H1 (cell line): ENCODE measurements around the gene PAGE1. TPM values are rescaled to one million over a fixed set of nuclear protein-coding genes. Genes with fewer than 3 reads are reported as not detected.

ENCODE experiments used
- CTCF ChIA-PET: fragments of 300-600 bp; sonication (Branson Sonifier 250); formaldehyde crosslinking; loops from one replicate; lab custom pipeline; 2021; ENCODE audit not compliant: partially characterized antibody; lab: Charles Lee
- POLR2A ChIA-PET: fragments of 300-600 bp; sonication (Branson Sonifier 250); formaldehyde crosslinking; loops from one replicate; lab custom pipeline; 2021; ENCODE audit warnings: inconsistent platforms; ENCODE audit not compliant: partially characterized antibody; lab: Charles Lee
- DNase-seq, 2 experiments: peaks; one replicate each; pipeline versions ENCODE4 v3.0.0 to v3.0.0-alpha.2; 2010 to 2022; ENCODE audit warnings: low spot score in 2 of 2, low read depth in 1 of 2, mixed read lengths in 1 of 2
- FAIRE-seq: peaks from 2 replicates; lab custom pipeline; 2011; peaks lifted over from hg19 to GRCh38; lab: Jason Lieb, UNC
- H2AFZ ChIP-seq: 2 replicates; pipeline ENCODE4 v1.8.1; 2012; ENCODE audit warnings: low read length, inconsistent platforms
- H2AK5ac ChIP-seq: 2 replicates; pipeline ENCODE4 v1.6.1; 2013; ENCODE audit warnings: low read depth, low read length
- H2BK120ac ChIP-seq: replicated peaks from 2 replicates; pipeline ENCODE3; 2013; ENCODE audit warnings: low read depth, low read length, inconsistent platforms
- H2BK12ac ChIP-seq: 2 replicates; pipeline ENCODE4 v1.6.1; 2013; ENCODE audit warnings: low read depth, low read length
- H2BK15ac ChIP-seq: 2 replicates; pipeline ENCODE4 v1.6.1; 2013; ENCODE audit warnings: low read length
- H2BK20ac ChIP-seq: 2 replicates; pipeline ENCODE4 v1.6.1; 2013; ENCODE audit warnings: low read length
- H2BK5ac ChIP-seq: 2 replicates; pipeline ENCODE4 v1.6.1; 2013; ENCODE audit warnings: low read depth, low read length
- H3K14ac ChIP-seq: 2 replicates; pipeline ENCODE4 v1.6.1; 2013; ENCODE audit warnings: inconsistent platforms; ENCODE audit not compliant: insufficient read length
- H3K18ac ChIP-seq: 2 replicates; pipeline ENCODE4 v1.6.1; 2013; ENCODE audit warnings: low read length; ENCODE audit errors: extremely low read depth
- H3K23ac ChIP-seq: 2 replicates; pipeline ENCODE4 v1.6.1; 2013; ENCODE audit warnings: inconsistent platforms; ENCODE audit not compliant: insufficient read length
- H3K23me2 ChIP-seq: 2 replicates; pipeline ENCODE4 v1.6.1; 2013; ENCODE audit warnings: low read depth, low read length
- H3K27ac ChIP-seq: 2 replicates; pipeline ENCODE4 v1.6.1; 2011; ENCODE audit warnings: low read depth, low read length, inconsistent platforms
- H3K27me3 ChIP-seq, 4 experiments: replicated peaks in 1 of 4; 1 replicate in 1 of 4; 2 replicates in 3 of 4; pipeline versions ENCODE4 v1.6.1 to v1.8.1; 2011 to 2013; ENCODE audit warnings: low read length in 3 of 4, mild to moderate bottlenecking in 3 of 4, inconsistent platforms in 2 of 4, mixed read lengths in 2 of 4, moderate library complexity in 1 of 4; ENCODE audit not compliant: control insufficient read depth in 3 of 4, insufficient read depth in 3 of 4; ENCODE audit errors: extremely low read depth in 1 of 4
- H3K36me3 ChIP-seq, 4 experiments: 2 replicates each; pipeline versions ENCODE4 v1.6.1 to v1.8.1; 2011 to 2013; ENCODE audit warnings: mild to moderate bottlenecking in 4 of 4, low read length in 3 of 4, moderate library complexity in 2 of 4, control low read depth in 1 of 4, inconsistent platforms in 1 of 4; ENCODE audit not compliant: insufficient read depth in 4 of 4, control insufficient read depth in 2 of 4
- H3K4ac ChIP-seq: replicated peaks from 2 replicates; pipeline ENCODE3; 2013; ENCODE audit warnings: low read length, low read depth, mixed read lengths, inconsistent platforms; ENCODE audit not compliant: insufficient read length
- H3K4me1 ChIP-seq, 4 experiments: replicated peaks in 1 of 4; 1 replicate in 1 of 4; 2 replicates in 3 of 4; pipeline versions ENCODE4 v1.6.1 to v1.8.1; 2011 to 2013; ENCODE audit warnings: low read length in 3 of 4, inconsistent platforms in 2 of 4, mixed read lengths in 1 of 4; ENCODE audit not compliant: insufficient read depth in 4 of 4, control insufficient read depth in 3 of 4
- H3K4me2 ChIP-seq, 2 experiments: 2 replicates each; pipeline versions ENCODE4 v1.6.1 to v1.8.1; 2011 to 2013; ENCODE audit warnings: low read depth in 2 of 2, low read length in 2 of 2, control low read depth in 1 of 2, inconsistent platforms in 1 of 2, mild to moderate bottlenecking in 1 of 2; ENCODE audit not compliant: insufficient read depth in 1 of 2
- H3K4me3 ChIP-seq, 4 experiments: fragments of 200-600, 300-600 bp in 1 of 4; sonication (generic), shearing (Covaris generic), sonication (Bioruptor Twin) in 1 of 4; 2 replicates each; pipeline versions ENCODE4 v1.5.1 to v1.8.1; 2011 to 2016; ENCODE audit warnings: low read length in 4 of 4, low read depth in 3 of 4, control low read depth in 2 of 4, inconsistent platforms in 2 of 4, mild to moderate bottlenecking in 2 of 4, mixed read lengths in 1 of 4, moderate library complexity in 1 of 4; ENCODE audit not compliant: insufficient read depth in 2 of 4; ENCODE audit errors: extremely low read depth in 1 of 4
- H3K56ac ChIP-seq: replicated peaks from 2 replicates; pipeline ENCODE3; 2013; ENCODE audit warnings: low read depth, mild to moderate bottlenecking, mixed read lengths, low read length, inconsistent platforms; ENCODE audit not compliant: insufficient read length
- H3K79me1 ChIP-seq: 2 replicates; pipeline ENCODE4 v1.6.1; 2013; ENCODE audit warnings: low read depth, low read length, control low read depth
- H3K79me2 ChIP-seq, 2 experiments: 2 replicates each; pipeline versions ENCODE4 v1.6.1 to v1.8.1; 2012 to 2013; ENCODE audit warnings: low read length in 2 of 2, mild to moderate bottlenecking in 2 of 2, inconsistent platforms in 1 of 2; ENCODE audit not compliant: insufficient read depth in 2 of 2, control insufficient read depth in 1 of 2
- H3K9ac ChIP-seq, 4 experiments: replicated peaks in 1 of 4; 1 replicate in 1 of 4; 2 replicates in 3 of 4; pipeline versions ENCODE4 v1.6.1 to v1.8.1; 2011 to 2013; ENCODE audit warnings: low read depth in 3 of 4, low read length in 3 of 4, control low read depth in 2 of 4, mild to moderate bottlenecking in 2 of 4, moderate library complexity in 2 of 4, inconsistent platforms in 1 of 4; ENCODE audit errors: extremely low read depth in 1 of 4
- H3K9me3 ChIP-seq, 2 experiments: 2 replicates each; pipeline versions ENCODE4 v1.6.1 to v1.8.1; 2012 to 2013; ENCODE audit warnings: mild to moderate bottlenecking in 2 of 2, moderate library complexity in 2 of 2, control low read depth in 1 of 2, inconsistent platforms in 1 of 2, low read depth in 1 of 2, low read length in 1 of 2, mixed read lengths in 1 of 2; ENCODE audit not compliant: insufficient read depth in 2 of 2
- H4K20me1 ChIP-seq, 2 experiments: replicated peaks in 1 of 2; 2 replicates each; pipeline versions ENCODE3 to v1.8.1; 2011 to 2013; ENCODE audit warnings: inconsistent platforms in 2 of 2, low read length in 2 of 2, mild to moderate bottlenecking in 1 of 2; ENCODE audit not compliant: insufficient read depth in 2 of 2, control insufficient read depth in 1 of 2
- H4K5ac ChIP-seq: 2 replicates; pipeline ENCODE4 v1.6.1; 2013; ENCODE audit warnings: low read length, low read depth, mixed read lengths, inconsistent platforms; ENCODE audit not compliant: insufficient read length
- H4K8ac ChIP-seq: 2 replicates; pipeline ENCODE4 v1.8.0; 2013; ENCODE audit warnings: mild to moderate bottlenecking, moderate library complexity, low read length, inconsistent platforms; ENCODE audit not compliant: insufficient read depth; ENCODE audit errors: extremely low read depth
- H4K91ac ChIP-seq: replicated peaks from 2 replicates; pipeline ENCODE3; 2013; ENCODE audit warnings: low read length, mixed read lengths, inconsistent platforms; ENCODE audit not compliant: insufficient read length
- BACH1 ChIP-seq: IDR thresholded peaks from 2 replicates; pipeline ENCODE4 v1.6.1; 2012; ENCODE audit warnings: low read length, improper control_type of control experiment
- CBX5 ChIP-seq: fragments of 300-800, 300-1000 bp; sonication (generic); IDR thresholded peaks from 2 replicates; pipeline ENCODE4 v1.7.1; 2016; ENCODE audit warnings: antibody characterized with exemption, low read length, low read depth
- CBX8 ChIP-seq: fragments of 300-800, 300-1000 bp; sonication (generic); IDR thresholded peaks from 2 replicates; pipeline ENCODE4 v1.7.1; 2016; ENCODE audit warnings: low read depth, low read length, borderline replicate concordance
- CEBPB ChIP-seq: IDR thresholded peaks from 2 replicates; pipeline ENCODE4 v1.6.1; 2012; ENCODE audit warnings: low read depth, low read length
- EGR1 ChIP-seq: IDR thresholded peaks from 2 replicates; pipeline ENCODE4 v1.6.1; 2011; ENCODE audit warnings: low read depth, low read length, borderline replicate concordance
- FOSL1 ChIP-seq: IDR thresholded peaks from 2 replicates; pipeline ENCODE4 v1.6.1; 2011; ENCODE audit warnings: mild to moderate bottlenecking, low read depth, low read length, moderate library complexity; ENCODE audit not compliant: insufficient read depth
- GABPA ChIP-seq: IDR thresholded peaks from 2 replicates; pipeline ENCODE4 v1.6.1; 2011; ENCODE audit warnings: mild to moderate bottlenecking, low read length, moderate library complexity, borderline replicate concordance; ENCODE audit not compliant: insufficient read depth
- GTF2F1 ChIP-seq: IDR thresholded peaks from 2 replicates; pipeline ENCODE4 v1.6.1; 2012; ENCODE audit warnings: low read depth, low read length, improper control_type of control experiment, borderline replicate concordance
- KDM4A ChIP-seq: IDR thresholded peaks from one replicate; pipeline ENCODE4 v1.7.1; 2012; ENCODE audit warnings: low read depth, mild to moderate bottlenecking, moderate library complexity, low read length, inconsistent platforms; ENCODE audit not compliant: severe bottlenecking
- MAFK ChIP-seq: IDR thresholded peaks from 2 replicates; pipeline ENCODE4 v1.6.1; 2012; ENCODE audit warnings: low read depth, mild to moderate bottlenecking, improper control_type of control experiment, low read length
- POLR2A ChIP-seq, 2 experiments: IDR thresholded peaks; 1 replicate in 1 of 2; 2 replicates in 1 of 2; pipeline ENCODE4 v1.6.1; 2011; ENCODE audit warnings: low read depth in 2 of 2, low read length in 2 of 2, mild to moderate bottlenecking in 2 of 2; ENCODE audit errors: control extremely low read depth in 1 of 2
- RBBP5 ChIP-seq: IDR thresholded peaks from 2 replicates; pipeline ENCODE4 v1.7.1; 2012; ENCODE audit warnings: low read depth, mild to moderate bottlenecking, inconsistent platforms, low read length, moderate library complexity, borderline replicate concordance
- SIX5 ChIP-seq: IDR thresholded peaks from 2 replicates; pipeline ENCODE4 v1.6.1; 2011; ENCODE audit warnings: mild to moderate bottlenecking, low read depth, low read length
- SP2 ChIP-seq: IDR thresholded peaks from 2 replicates; pipeline ENCODE4 v1.6.1; 2012; ENCODE audit warnings: mild to moderate bottlenecking, low read length, inconsistent platforms
- WGBS, 2 experiments: shearing (Covaris generic) in 1 of 2; methylation state at CpG; one replicate each; pipeline versions ENCODE4 v1.1.6 to v1.1.7; 2013 to 2015; ENCODE audit warnings: low lambda C conversion rate in 2 of 2, mixed read lengths in 2 of 2, inconsistent platforms in 1 of 2, low coverage in 1 of 2, missing lambda C conversion rate in 1 of 2; ENCODE audit not compliant: insufficient replicate concordance in 2 of 2, insufficient coverage in 1 of 2, insufficient read length in 1 of 2; ENCODE audit errors: extremely low coverage in 1 of 2, missing lambda C conversion rate in 1 of 2; 5-methylcytosine and 5-hydroxymethylcytosine counted together
- polyA plus RNA-seq, 7 experiments: library from polyadenylated mRNA; depleted of rRNA in 3 of 7; stranded (reverse) in 5 of 7; unstranded in 2 of 7; fragments of >200 nt in 5 of 7; fragments of 200-250 nt in 2 of 7; gene quantifications; 1 replicate in 5 of 7; 2 replicates in 1 of 7; 4 replicates in 1 of 7; pipeline versions ENCODE4 v1.2.1 to v1.2.3, GENCODE V29; 2011 to 2013; ENCODE audit warnings: missing spikeins in 2 of 7, mixed read lengths in 2 of 7
- total RNA-seq: library from RNA; stranded (reverse); fragmentation: NEBNext Ultra II Directional; extraction: Animal tissue kit (Norgen Biotek cat#: 25700); gene quantifications from 2 replicates; pipeline ENCODE4 v1.2.1, GENCODE V29; 2021

The PAGE1 gene
- total and polyA plus RNA-seq, 2 of the 8 experiments (the other 6 are each of a cell fraction or from before 2014, with no cell fraction given): not detected

GRCh38 chrX:49675075-49675719, 20.6 kb downstream of the PAGE1 start:
- Histone ChIP-seq H3K27me3 (no peaks in the 10 kb centered on the region), H3K36me3 (no peaks in the 10 kb centered on the region), H3K4me2 (no peak overlapping the region), H3K4me3 (no peak overlapping the region), H3K14ac (no peak overlapping the region), H3K9ac (no peak overlapping the region), H3K27ac (no peak overlapping the region), H4K8ac (no peak overlapping the region), H2BK15ac (no peak overlapping the region), H3K23ac (no peak overlapping the region), H4K91ac (no peak overlapping the region), H4K20me1 (no peaks in the 10 kb centered on the region), H2BK5ac (no peak overlapping the region), H2BK120ac (no peak overlapping the region), H3K9me3 (no peaks in the 10 kb centered on the region), H3K4ac (no peak overlapping the region), H3K4me1 (no peaks in the 10 kb centered on the region), H2AK5ac (no peak overlapping the region), H2BK12ac (no peak overlapping the region), H3K18ac (no peak overlapping the region), H4K5ac (no peak overlapping the region), H3K79me2 (no peaks in the 10 kb centered on the region), H3K79me1 (no peaks in the 10 kb centered on the region), H3K56ac (no peak overlapping the region), H2AFZ (no peak overlapping the region), H2BK20ac (no peak overlapping the region), H3K23me2 (no peaks in the 10 kb centered on the region)
- ChIA-PET CTCF (no interaction called here), POLR2A (no interaction called here)
- DNase-seq (no peak), FAIRE-seq (no peak)
- WGBS, 2 experiments: 88% methylated on average over 2 of the region's 2 CpGs; no CpG with 5 or more reads in 1 of the 2 experiments
- TF ChIP-seq CBX5: no peak
- TF ChIP-seq RBBP5: no peak
- no peak for TF ChIP-seq FOSL1
- no peak for TF ChIP-seq SIX5
- TF ChIP-seq GTF2F1: no peak
- no peak for TF ChIP-seq GABPA
- TF ChIP-seq EGR1: no peak
- TF ChIP-seq BACH1: no peak
- TF ChIP-seq POLR2A (IDR thresholded peaks at IDR 0.05; ENCODE audit: control extremely low read depth in 1 of 2, low read depth in 2 of 2, low read length in 2 of 2): no peak
- TF ChIP-seq CEBPB: no peak
- no peak for TF ChIP-seq CBX8
- no peak for TF ChIP-seq SP2
- no peak for TF ChIP-seq KDM4A
- no peak for TF ChIP-seq MAFK
